Stimulated activated CD4-positive, alpha-beta T cell treated with anti-CD3 and anti-CD28 coated beads, Interleukin-15, amount 100 ng/mL, for 1 hour (primary cell): ENCODE measurements around the gene GPR63.

ENCODE experiments used
- DNase-seq, 2 donors: peaks; one replicate each; pipeline ENCODE4 v3.0.0-alpha.2; 2020; ENCODE audit warnings: low read depth in 1 of 2, low spot score in 1 of 2

GPR63 gene

DNA sequence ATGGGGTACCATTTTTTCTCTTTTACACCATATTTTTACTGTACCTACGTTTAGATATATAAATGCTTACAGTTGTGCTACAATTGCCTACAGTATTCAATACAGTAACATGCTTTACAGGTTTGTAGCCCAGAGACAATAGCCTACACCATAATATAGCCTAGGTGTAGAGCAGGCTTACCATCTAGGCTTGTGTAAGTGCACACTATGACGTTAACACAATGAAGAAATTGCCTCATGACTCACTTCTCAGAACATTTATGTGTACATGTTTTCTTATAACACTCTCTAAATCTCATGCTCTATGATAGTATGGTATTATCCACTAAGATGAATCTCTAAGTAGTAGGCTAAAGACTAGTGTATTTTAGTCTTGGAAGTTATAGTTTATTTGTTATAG, 13.5 kb downstream of the GPR63 start:
- DNase-seq = no peak

DNA sequence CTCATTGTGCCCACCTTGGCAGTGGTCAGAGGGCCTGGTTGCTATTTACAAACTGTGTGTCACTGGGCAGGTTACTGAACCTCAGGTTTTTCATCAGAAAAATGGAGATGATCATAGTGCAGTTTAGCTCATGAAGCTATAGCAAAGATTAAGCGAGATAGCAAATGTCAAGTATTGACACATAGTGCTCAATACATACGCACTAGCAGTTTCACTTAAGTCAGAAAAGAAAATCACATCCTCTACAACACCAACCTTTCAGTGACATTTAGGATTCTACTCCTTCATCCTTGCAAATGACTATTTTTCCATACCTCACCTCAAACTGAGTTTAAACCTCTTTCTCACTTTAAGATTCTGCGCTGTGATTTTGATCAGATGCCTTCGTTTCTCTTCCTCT, 16.2 kb downstream of the GPR63 start:
- DNase-seq = no peak

GRCh38 chr6:96816301-96816817, 20.9 kb downstream of the GPR63 start:
- no peak for DNase-seq

DNA sequence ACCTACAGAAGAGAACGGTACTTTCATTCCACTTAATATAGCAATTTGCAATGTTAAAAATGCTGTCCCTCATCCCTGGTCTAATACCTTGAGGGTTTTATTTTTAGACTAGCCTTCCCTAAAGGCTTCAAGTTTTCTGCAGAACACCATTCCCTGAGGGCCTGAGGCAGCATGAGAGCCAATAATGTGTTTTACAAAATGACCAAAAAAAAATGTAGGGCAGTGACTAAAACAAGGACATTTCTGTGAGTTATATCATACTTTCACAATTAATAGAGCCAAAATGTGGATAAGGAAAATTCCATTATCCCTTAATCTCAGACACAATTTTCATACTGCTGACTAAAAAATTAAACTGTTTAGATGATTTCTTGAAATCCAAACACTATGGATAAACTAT, 22.7 kb downstream of the GPR63 start:
- no peak for DNase-seq

DNA sequence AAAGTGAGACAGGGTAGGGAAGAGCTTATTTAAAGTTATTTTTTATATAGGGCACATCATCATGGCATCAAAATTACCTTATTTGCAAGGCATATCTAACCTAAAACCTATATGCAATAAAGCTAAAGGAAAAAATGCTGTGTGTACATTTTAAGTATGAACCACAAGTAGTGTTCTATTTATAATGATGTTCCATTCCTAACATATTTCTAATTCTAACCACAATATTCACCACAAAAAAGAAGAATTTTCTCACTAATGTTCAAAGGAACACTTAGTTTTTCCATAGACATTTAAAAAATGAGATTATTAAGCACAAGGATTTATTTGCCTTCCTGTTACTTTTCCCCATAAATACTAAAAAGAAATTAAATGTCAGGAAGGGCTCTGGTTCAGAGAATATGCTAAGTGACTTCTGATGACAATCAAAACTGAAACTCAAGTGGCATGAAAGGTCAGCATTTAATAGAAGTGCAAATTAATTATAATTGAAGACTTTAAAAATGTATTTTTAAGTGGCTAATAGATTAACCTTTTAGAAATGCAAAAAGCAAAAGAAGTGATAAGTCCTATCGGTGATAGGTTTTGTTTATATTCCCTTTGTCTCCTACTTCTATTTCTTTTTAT, 25.1 kb downstream of the GPR63 start:
- DNase-seq = no peak

GRCh38 chr6:96811670-96812069, 25.6 kb downstream of the GPR63 start:
- DNase-seq = no peak

GRCh38 chr6:96811136-96811535, 26.1 kb downstream of the GPR63 start:
- no peak for DNase-seq

DNA sequence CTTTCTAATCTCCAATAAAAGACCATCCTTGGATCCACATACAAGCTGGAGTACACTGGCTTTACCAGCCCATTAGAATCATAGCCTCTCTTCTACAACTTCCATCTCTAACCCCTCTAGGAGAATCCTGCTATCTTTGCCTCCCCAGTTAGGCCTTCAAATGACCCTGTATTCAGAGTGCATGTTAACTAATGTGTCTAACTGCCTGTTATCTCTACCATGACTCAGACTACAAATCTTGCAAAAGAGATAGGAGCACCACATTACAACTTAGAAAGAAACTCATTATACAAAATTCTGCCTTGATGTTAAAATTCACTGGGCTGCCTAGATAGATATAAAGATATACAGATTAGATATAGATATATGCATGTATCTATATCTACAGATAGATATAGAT, 28.2 kb downstream of the GPR63 start:
- no peak for DNase-seq

- no peak for DNase-seq
Measured at GRCh38 chr6:96803106-96803481, 34.2 kb downstream of the GPR63 start.

GRCh38 chr6:96795481-96795880, 41.8 kb downstream of the GPR63 start:
- no peak for DNase-seq

- no peak for DNase-seq
Measured at GRCh38 chr6:96794980-96795379, 42.3 kb downstream of the GPR63 start.

DNA sequence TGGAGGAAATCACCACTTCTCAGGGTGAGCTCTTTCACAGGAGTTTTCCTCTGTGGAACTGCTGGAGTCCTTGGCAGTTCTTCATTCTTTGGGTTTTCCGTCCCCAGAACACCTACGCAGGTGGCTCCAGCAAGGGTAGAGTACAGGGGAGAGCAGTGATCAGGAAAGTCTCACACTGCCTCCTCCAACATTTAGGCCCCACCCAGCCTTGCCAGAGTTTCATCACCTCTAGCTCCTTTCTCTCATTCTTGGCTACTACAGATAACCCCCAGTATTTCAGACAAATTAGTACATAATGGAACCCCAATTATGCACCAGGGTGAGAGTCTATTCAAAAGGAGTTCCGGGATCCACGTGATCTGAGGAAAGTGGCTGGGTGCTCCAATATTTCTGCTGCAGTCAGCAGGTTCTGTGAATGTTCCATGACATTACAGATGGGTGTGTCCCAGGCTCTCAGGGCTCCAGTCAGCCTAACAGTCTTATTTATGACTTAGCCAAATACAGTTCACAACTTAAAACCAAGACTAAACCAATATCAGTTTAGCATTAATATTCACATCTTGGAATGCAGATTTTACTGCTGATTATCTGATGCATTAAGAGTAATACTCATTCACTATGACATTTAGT, 44.6 kb downstream of the GPR63 start:
- DNase-seq = no peak

DNA sequence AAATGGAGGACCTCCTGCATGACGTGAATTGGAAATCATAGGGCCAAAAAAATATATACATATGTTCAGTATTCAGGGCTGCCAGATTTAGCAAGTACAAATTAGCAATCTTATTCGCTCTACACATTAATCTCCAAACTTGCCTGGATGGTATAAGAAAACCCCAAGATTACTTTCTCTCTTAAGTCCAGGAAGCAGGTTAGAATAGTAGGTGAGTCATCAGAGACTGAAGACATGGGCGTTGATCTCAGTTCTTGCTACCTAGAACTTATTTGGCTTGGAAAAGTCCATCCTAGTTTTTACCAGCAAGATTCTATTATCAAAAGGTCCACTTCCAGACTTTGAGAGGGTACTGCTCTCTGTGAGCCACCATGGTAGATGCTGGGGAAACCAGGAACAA, 47.4 kb downstream of the GPR63 start:
- no peak for DNase-seq

DNA sequence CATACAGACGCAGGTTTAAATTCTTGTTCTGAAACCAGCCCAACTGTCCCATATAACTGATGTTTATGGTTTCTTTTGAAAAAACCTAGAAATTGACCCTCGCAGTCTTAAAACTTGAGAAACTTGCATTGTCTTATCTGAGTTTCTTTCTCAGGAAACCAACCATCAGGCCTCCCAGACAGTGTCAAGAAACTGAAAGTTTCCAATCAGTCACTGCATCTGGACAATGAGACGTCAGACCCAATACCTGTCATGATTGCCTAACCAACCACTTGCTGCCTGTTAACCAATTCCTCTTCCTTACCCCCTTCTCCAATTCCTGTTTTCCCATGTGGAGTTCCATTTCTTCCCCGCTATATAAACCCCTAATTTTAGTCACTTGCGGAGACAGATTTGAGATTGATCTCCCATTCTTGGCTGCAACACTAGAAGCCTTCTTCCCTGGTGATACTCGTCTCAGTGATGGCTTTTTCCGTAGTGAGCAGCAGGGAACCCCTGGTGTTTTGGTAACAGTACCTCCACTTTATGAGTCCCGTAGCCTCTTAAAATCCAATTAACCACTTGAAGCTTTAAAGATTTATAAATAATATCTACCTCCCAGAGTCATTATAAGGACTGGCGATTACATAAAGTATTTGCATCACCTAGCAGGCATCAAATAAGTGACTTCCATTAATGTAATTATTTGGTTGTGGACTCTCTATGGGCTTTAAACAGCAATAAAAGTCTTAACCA, 49.3 kb downstream of the GPR63 start:
- no peak for DNase-seq

GRCh38 chr6:96786336-96786735, 50.9 kb downstream of the GPR63 start:
- no peak for DNase-seq

GRCh38 chr6:96784650-96785049, 52.6 kb downstream of the GPR63 start:
- no peak for DNase-seq

- DNase-seq = no peak
Measured at GRCh38 chr6:96783307-96783706, 54.0 kb downstream of the GPR63 start.

GRCh38 chr6:96781557-96781956, 55.7 kb downstream of the GPR63 start:
- DNase-seq = no peak

DNA sequence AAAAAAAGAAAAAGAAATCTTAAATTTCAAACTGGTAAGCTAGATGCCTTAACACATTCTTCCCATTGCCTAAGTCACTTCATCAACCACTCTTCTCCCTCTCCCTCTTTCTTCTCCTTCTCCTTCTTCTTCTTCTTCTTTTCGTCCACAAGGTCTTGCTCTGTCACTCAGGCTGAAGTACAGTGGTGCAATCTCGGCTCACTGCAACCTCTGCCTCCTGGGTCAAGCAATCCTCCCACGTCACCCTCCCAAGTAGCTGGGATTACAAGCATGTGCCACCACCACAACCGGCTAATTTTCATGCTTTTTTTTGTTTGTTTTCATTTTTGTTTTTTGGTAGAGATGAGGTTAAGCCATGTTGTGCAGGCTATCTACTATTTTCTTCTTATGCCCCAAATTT, 60.2 kb downstream of the GPR63 start:
- no peak for DNase-seq

- DNase-seq = no peak
Measured at GRCh38 chr6:96775727-96776400, 61.4 kb downstream of the GPR63 start.

DNA sequence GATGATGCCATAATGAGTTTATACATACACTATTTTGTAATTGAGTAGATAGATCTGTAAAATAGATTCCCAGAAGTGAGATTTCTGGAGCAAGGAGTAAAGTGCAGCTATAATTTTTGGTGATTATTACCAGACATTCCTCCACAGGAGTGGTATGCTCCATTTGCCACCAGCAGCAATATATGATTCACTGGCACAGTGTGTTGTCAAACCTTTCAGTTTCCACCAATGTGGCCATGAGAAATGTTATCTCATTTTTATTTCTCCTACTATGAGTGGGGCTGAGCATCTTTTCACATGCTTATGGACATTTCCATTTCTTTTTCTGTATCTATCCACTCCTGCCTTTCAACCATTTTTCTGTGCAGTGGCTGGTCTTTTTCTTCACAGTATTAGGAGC, 70.5 kb downstream of the GPR63 start:
- no peak for DNase-seq

DNA sequence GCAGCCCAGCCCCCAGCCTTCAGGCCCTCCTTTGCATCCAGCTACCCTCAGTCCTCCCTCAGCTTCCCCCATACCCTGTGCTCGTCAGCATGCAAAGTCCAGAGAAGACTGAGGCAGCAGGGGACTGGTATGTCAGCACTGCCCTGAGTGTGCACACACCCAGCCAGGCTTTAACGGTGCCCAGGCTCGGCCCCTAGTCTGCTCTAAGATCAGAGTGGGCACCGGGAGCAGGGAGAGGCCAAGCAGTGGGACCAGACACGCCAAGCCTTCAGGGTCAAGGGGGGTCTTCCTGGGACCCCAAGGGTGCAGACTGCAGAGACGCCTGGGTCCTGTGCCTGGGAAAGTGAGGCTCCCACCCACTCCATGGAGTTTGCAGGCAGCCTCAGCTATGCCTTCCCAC, 74.7 kb downstream of the GPR63 start:
- no peak for DNase-seq
